Lower lobe of right lung (tissue), 2 donors: ENCODE results near the gene TNFAIP1. TPM values are rescaled to one million over a fixed set of nuclear protein-coding genes. Genes with fewer than 3 reads are reported as not detected.

Experiments used
- ATAC-seq, 2 donors: fragments of 200-7000 bp; cut with Tn5 transposase; one replicate each; pipeline ENCODE4 v1.9.1; 2020 to 2022; ENCODE audit warnings: mild to moderate bottlenecking in 2 of 2, moderate library complexity in 2 of 2
- DNase-seq: peaks from one replicate; pipeline ENCODE4 v3.0.0-alpha.2; 2020
- H3K27ac ChIP-seq: fragments of 200-600 bp; one replicate; pipeline ENCODE4 v1.8.0; 2022
- H3K27me3 ChIP-seq: fragments of 200-600 bp; one replicate; pipeline ENCODE4 v1.8.0; 2022; ENCODE audit warnings: low read depth
- H3K36me3 ChIP-seq: fragments of 200-600 bp; one replicate; pipeline ENCODE4 v1.8.0; 2022; ENCODE audit warnings: mild to moderate bottlenecking
- H3K4me1 ChIP-seq: fragments of 200-600 bp; one replicate; pipeline ENCODE4 v1.8.0; 2022
- H3K4me3 ChIP-seq: fragments of 200-600 bp; one replicate; pipeline ENCODE4 v1.8.0; 2022; ENCODE audit warnings: mild to moderate bottlenecking
- H3K9me3 ChIP-seq: fragments of 200-600 bp; one replicate; pipeline ENCODE4 v1.8.0; 2022
- intact Hi-C: fragments of 100-400 bp; cut with DNase I; formaldehyde crosslinking; loops from one replicate; pipeline ENCODE4 v1.11.0; 2022
- total RNA-seq: library from RNA; stranded (reverse); fragmentation: NEBNext Ultra II Directional; extraction: Animal tissue kit (Norgen Biotek cat#: 25700); gene quantifications from one replicate; pipeline ENCODE4 v1.2.1, GENCODE V29; 2021
- TF ChIP-seq, protein P1 (sequence below): fragments of 200-600 bp; IDR thresholded peaks from one replicate; pipeline ENCODE4 v1.8.0; 2022; ENCODE audit warnings: antibody characterized with exemption, mild to moderate bottlenecking
- donor health status: DM: no; HTN: yes; CAD: no; lungs with severe emphysema.

The TNFAIP1 gene
- total RNA-seq, 1 donor from 2014 or later = 56.1 TPM

GRCh38 chr17:28320215-28321061, 15.1 kb upstream of the TNFAIP1 start:
- intact Hi-C loops = no loop called here
- Histone ChIP-seq H3K27me3 (no peaks in the 10 kb centered on the region), H3K9me3 (no peaks in the 10 kb centered on the region), H3K36me3 (no peaks in the 10 kb centered on the region), H3K4me3 (peak overlapping the region; percentile 81), H3K27ac (no peak overlapping the region), H3K4me1 (peaks cover 31% of the 10 kb centered on the region)
- TF ChIP-seq, protein P1, sequence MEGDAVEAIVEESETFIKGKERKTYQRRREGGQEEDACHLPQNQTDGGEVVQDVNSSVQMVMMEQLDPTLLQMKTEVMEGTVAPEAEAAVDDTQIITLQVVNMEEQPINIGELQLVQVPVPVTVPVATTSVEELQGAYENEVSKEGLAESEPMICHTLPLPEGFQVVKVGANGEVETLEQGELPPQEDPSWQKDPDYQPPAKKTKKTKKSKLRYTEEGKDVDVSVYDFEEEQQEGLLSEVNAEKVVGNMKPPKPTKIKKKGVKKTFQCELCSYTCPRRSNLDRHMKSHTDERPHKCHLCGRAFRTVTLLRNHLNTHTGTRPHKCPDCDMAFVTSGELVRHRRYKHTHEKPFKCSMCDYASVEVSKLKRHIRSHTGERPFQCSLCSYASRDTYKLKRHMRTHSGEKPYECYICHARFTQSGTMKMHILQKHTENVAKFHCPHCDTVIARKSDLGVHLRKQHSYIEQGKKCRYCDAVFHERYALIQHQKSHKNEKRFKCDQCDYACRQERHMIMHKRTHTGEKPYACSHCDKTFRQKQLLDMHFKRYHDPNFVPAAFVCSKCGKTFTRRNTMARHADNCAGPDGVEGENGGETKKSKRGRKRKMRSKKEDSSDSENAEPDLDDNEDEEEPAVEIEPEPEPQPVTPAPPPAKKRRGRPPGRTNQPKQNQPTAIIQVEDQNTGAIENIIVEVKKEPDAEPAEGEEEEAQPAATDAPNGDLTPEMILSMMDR = no peak
- no peak for DNase-seq
- ATAC-seq = no peak

GRCh38 chr17:28324267-28324745, 11.3 kb upstream of the TNFAIP1 start:
- peak in 1 of 2 donors; percentile 48 for ATAC-seq
- no peaks in the 10 kb centered on the region for H3K27me3 ChIP-seq
- no peaks in the 10 kb centered on the region for H3K9me3 ChIP-seq
- TF ChIP-seq, protein P1 = no peak
- intact Hi-C loops = no loop called here
- H3K36me3 ChIP-seq = peaks cover 20% of the 10 kb centered on the region
- no peak overlapping the region for H3K4me3 ChIP-seq
- H3K4me1 ChIP-seq = peaks cover 19% of the 10 kb centered on the region
- no peak for DNase-seq
- H3K27ac ChIP-seq = no peak overlapping the region

DNA sequence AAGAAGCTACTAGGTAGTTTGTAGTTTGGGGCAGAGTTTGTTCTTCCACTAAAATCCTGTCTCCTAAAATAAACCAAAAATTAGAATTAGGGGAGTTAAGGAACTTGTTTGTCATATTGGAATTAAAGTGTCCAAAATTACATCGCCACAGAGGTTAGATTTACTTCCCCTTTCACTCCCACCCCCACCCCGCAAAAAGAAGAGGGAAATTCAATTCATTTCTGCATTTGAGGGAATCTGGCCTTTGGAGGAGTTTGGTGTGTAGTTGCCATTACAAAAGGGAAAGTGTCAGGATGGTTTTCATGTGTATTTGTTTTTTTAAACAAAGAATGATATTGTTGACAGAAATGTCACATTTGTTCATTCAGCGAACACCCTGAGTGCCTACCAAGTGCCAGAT, 10.8 kb upstream of the TNFAIP1 start:
- DNase-seq (no peak), ATAC-seq (no peak)
- Histone ChIP-seq H3K36me3 (peaks cover 24% of the 10 kb centered on the region), H3K27me3 (no peaks in the 10 kb centered on the region), H3K27ac (no peak overlapping the region), H3K4me3 (no peak overlapping the region), H3K4me1 (peaks cover 14% of the 10 kb centered on the region), H3K9me3 (no peaks in the 10 kb centered on the region)
- TF ChIP-seq, protein P1 = no peak
- intact Hi-C loops = no loop called here

GRCh38 chr17:28325211-28325610, 10.3 kb upstream of the TNFAIP1 start:
- H3K9me3 ChIP-seq = no peaks in the 10 kb centered on the region
- H3K27ac ChIP-seq = no peak overlapping the region
- TF ChIP-seq, protein P1 = no peak
- H3K4me1 ChIP-seq = peaks cover 10% of the 10 kb centered on the region
- intact Hi-C loops = no loop called here
- ATAC-seq (no peak), DNase-seq (no peak)
- H3K4me3 ChIP-seq = no peak overlapping the region
- H3K36me3 ChIP-seq = peaks cover 29% of the 10 kb centered on the region
- no peaks in the 10 kb centered on the region for H3K27me3 ChIP-seq

DNA sequence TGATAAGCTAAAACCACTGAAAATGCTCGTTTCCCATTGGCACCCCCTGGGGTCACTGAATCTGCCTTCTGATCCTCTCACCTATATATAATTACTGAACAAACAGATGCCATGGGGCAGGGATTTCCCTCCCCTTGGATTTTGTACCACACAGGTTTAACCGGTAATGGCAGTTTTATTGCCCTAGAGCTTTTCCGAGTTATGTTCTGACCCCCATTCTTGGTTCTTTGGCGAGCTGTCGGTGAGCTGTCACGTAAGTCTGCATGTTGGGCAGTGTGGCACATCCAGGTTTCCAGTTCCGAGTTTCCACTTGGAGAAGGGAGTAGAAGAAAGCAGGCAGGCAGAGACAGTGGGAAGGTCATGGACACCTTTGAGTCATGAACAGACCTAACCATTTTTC, 9.4 kb upstream of the TNFAIP1 start:
- no peak overlapping the region for H3K4me3 ChIP-seq
- DNase-seq (no peak), ATAC-seq (no peak)
- TF ChIP-seq, protein P1 = no peak
- intact Hi-C loops = no loop called here
- H3K36me3 ChIP-seq = peaks cover 38% of the 10 kb centered on the region
- no peaks in the 10 kb centered on the region for H3K9me3 ChIP-seq
- H3K4me1 ChIP-seq = peaks cover 9% of the 10 kb centered on the region
- H3K27ac ChIP-seq = no peak overlapping the region
- H3K27me3 ChIP-seq = no peaks in the 10 kb centered on the region
